Hematopoietic multipotent progenitor cell treated with erythropoietin and hydrocortisone succinate and interleukin-3 and kit ligand, for 4 days (in vitro differentiated cells): ENCODE results near the gene LHX1.
A peak's percentile ranks its signal among the peaks of the same experiment; 100 is the strongest.

Source experiments
- DNase-seq: peaks from one replicate; pipeline ENCODE4 v3.0.0-alpha.2; 2015

The LHX1 gene

GRCh38 chr17:36937001-36937958 lies at the start of gene LHX1:
Gene LHX1, plus strand, starts transcription at chr17:36937475. Its CDS starts 723 bp downstream, at chr17:36938198.
- DNase-seq: peak; percentile 30

DNA sequence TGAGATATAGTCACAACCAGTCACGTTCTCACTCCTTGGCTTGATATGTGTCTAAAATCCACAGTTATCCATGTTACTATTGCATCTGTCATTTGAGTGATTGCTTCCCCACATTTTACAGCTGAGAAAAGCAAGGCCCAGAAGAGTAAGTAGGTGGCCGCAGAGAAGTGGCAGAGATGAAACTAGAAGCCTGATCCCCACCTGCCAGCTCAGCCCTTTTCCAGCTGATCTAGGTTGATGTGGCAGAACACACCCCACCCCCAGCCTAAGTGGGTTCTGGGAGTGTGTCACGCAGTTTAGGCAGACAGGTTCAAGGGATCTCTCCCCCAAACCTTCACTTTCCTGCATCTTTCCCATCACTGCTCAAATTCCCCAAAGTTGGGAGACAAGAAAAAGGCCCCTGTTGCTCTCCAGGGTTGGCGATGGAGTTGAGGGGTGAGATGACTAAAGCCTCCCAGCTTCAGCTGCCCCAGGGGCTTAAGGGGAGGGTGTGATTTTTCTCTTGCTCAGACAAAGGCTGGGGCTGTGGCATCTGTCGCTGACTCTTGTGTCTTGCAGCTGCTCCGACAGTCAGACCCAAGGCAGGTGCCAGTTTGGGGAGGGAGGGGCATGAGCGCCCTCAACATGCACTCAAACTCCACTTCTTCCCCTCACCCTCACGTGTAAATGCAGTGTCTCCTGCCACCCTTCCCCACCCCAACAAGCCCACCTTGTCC lies 48.9 kb upstream of the LHX1 start:
- no peak for DNase-seq

DNA sequence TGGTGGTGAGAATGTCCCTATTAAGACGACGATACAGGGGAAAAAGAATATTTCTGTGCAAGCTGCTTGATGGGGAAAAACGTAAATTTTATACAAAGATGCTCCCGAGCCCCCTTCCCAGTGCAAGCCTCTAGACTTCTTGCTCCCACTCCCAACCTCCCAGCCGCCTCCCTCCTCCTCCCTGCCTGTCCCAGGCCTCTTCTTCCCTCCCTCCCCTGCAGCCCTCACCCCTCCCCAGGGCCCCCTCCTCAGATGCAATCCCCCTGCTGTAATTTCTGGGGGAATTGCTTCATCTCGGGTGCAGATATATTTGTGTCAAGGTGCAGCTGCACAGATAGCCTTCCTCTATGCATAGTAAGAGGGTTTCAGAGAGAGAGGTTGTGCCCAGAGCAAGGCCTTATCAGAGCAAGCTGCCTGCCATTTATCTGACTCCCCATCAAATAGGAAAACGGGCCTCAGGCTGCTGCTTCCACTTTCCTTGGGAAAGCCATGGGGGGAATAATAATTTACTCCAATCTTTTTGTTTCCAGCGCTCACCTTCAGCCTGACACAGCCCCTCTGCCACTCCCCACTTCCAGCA lies 47.4 kb upstream of the LHX1 start:
- no peak for DNase-seq

GRCh38 chr17:36890398-36891168 lies 46.7 kb upstream of the LHX1 start:
- DNase-seq: no peak

- no peak for DNase-seq
These were observed 45.0 kb upstream of the LHX1 start for GRCh38 chr17:36892112-36892838.

DNA sequence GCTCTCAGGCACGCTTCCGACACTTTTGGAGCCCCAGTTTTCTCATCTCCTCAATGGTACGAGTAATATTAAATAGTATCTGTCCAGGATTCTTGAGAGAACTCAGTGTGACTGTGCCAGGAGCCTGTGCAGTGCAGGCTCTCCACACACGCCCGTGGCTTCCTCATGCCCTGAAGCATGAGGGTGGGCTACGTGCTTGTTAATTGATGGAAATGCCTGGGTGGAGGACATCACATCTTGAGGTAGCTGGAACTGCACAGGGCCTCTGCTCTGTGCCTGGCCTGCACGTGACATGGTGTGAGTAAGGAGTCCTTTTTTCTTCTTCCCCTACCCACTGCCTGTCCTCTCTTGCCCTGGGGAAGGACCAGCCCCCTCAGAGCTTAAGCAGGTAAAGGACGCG lies 43.1 kb upstream of the LHX1 start:
- DNase-seq: no peak

GRCh38 chr17:36894925-36895324 lies 42.4 kb upstream of the LHX1 start:
- no peak for DNase-seq

GRCh38 chr17:36899250-36900159 lies 37.8 kb upstream of the LHX1 start:
- DNase-seq: no peak

DNA sequence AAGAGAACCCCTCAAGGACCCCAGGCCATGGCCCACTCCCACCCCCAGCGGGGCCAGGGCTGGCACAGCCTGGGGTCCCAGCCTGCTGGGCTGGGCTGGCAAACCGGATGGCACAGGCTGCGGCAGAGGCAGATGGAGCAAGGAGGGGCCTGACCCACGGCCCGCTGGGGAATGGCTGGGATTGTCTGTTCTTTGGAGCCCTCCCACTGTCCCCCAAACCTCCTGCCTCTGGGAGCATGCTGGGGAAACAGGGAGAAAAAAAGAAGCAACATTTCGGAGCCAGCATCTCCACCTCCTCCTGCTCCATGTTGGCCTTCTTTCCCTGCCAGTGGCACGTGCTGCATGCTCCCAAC lies 37.1 kb upstream of the LHX1 start:
- no peak for DNase-seq

DNA sequence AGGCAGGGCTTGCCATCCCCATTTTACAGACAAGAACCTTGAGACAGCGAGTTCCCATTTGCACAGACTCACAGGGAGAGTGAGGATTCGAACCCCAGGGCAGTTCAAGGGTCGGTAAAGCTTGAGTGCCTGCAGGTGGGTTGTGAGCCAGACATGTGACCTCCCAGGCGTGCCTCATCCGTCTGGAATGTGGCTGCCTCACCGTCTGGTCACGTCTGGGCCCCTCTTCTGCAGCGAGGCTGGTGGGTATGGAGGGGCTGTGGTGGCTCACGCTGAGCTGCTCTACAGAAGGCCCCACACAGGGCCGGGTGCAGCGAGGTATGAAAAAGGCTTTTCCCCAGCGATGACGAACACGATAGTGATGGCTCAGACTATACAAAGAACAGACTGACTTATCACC lies 35.8 kb upstream of the LHX1 start:
- DNase-seq: no peak

DNA sequence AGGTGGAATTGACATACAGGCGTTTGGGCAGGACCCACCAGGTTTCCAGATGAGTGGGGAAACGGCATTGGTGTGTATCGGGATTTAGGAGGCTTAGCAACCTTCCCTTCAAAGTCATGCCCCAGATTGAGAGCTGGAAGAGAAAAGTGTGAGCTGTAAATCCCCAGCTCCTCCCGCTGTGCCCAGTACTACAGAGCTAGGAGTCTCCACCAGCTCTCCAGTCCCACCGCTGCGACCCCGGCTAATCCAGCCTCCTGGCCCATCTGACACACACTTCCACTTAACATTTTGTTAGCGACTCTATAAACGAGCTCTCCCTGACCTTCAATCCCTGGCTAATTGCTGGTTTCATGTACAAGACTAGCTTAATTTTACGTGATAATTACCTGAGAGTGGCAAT lies 29.9 kb upstream of the LHX1 start:
- no peak for DNase-seq

- no peak for DNase-seq
These were observed 26.8 kb upstream of the LHX1 start for GRCh38 chr17:36910513-36910912.

- no peak for DNase-seq
These were observed 26.3 kb upstream of the LHX1 start for GRCh38 chr17:36911001-36911400.

DNA sequence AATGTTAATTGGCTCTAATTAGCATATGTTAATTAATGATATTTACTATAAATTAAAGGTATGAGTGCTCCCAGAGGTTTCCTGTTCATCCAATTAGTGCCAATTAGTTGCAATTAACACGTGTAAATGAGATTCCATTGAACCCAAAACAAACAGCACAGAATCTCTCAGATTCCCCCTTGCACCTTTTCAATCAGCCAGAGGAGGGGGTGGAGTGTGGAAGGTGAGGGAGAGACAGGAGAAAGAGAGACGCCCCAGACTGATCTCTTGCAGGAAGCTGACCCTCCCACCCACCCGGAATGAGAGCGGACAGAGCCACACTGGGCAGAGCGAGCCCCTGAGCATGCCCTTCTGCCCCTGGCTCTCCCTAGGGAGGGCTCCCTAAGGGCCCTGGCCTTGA lies 24.1 kb upstream of the LHX1 start:
- DNase-seq: no peak

- no peak for DNase-seq
These were observed 19.0 kb upstream of the LHX1 start for GRCh38 chr17:36918211-36918691.

DNA sequence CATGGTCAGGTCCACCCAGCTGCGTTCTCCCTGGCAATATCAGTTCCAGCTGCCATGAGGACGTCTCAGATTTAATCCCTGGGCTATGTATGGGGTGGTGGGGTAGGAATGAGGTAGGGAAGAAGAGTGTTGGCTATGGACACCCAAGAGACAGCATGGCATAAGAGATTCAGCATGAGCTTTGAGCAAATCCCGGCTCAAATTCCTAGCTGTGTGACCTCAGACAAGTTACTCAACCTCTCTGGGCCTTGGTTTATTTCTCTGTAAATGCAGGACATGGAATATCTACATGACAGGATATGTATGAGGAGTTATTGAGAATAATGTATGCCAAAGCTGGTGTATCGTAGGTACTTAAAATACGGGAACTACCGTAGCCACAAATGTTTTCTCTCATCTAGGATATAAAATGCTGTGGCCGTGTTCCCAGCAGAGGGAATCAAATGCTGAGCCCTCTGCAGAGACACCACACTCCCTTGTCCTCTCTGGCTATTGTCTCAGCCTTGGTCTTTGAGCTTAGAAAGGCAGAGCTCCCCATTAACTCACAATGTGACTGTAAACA lies 17.8 kb upstream of the LHX1 start:
- no peak for DNase-seq

GRCh38 chr17:36920032-36921005 lies 17.0 kb upstream of the LHX1 start:
- no peak for DNase-seq

GRCh38 chr17:36921095-36921851 lies 16.0 kb upstream of the LHX1 start:
- DNase-seq: no peak

DNA sequence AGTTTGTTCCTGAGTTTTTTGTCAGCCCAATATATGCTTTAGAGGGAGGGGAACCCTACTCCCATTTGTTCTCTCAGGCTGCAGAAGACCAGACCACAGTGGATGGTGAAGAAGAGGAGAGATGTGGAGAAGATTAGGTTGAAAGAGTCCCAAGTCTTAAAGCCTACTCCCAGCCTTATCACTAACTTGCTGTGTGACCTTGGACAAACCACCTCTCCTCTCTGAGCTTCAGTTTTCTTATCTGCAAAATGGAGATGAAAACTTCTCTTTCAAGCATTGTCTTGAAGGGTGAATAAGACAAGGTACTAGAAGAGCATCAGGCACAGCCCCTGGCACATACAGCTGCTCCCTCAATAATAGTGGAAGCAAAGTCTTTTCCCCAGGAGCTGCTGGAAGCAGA lies 15.1 kb upstream of the LHX1 start:
- DNase-seq: no peak
